Esophagus muscularis mucosa (tissue), 4 donors: Measurements from ENCODE around the gene PHF21A.

Experiments used
- EP300 ChIP-seq: sonication (generic); formaldehyde crosslinking; IDR thresholded peaks from one replicate; pipeline ENCODE4 v1.6.1; 2017; ENCODE audit warnings: antibody characterized with exemption
- POLR2A ChIP-seq: fragments of 450-650 bp; IDR thresholded peaks from one replicate; pipeline ENCODE4 v1.6.1; 2017; ENCODE audit warnings: antibody characterized with exemption, moderate library complexity, mild to moderate bottlenecking, low read depth
- POLR2AphosphoS5 ChIP-seq, 2 donors: sonication (generic); formaldehyde crosslinking; IDR thresholded peaks; one replicate each; pipeline ENCODE4 v1.6.1; 2017; ENCODE audit warnings: antibody characterized with exemption in 2 of 2
- TF ChIP-seq, protein P1 (sequence below), 3 experiments: fragments of 200-600 bp in 2 of 3; fragments of 450-650 bp in 1 of 3; sonication (generic) in 2 of 3; IDR thresholded peaks; one replicate each; pipeline ENCODE4 v1.5.1; 2017 to 2019; ENCODE audit warnings: antibody characterized with exemption in 3 of 3, mild to moderate bottlenecking in 2 of 3, moderate library complexity in 1 of 3

DNA sequence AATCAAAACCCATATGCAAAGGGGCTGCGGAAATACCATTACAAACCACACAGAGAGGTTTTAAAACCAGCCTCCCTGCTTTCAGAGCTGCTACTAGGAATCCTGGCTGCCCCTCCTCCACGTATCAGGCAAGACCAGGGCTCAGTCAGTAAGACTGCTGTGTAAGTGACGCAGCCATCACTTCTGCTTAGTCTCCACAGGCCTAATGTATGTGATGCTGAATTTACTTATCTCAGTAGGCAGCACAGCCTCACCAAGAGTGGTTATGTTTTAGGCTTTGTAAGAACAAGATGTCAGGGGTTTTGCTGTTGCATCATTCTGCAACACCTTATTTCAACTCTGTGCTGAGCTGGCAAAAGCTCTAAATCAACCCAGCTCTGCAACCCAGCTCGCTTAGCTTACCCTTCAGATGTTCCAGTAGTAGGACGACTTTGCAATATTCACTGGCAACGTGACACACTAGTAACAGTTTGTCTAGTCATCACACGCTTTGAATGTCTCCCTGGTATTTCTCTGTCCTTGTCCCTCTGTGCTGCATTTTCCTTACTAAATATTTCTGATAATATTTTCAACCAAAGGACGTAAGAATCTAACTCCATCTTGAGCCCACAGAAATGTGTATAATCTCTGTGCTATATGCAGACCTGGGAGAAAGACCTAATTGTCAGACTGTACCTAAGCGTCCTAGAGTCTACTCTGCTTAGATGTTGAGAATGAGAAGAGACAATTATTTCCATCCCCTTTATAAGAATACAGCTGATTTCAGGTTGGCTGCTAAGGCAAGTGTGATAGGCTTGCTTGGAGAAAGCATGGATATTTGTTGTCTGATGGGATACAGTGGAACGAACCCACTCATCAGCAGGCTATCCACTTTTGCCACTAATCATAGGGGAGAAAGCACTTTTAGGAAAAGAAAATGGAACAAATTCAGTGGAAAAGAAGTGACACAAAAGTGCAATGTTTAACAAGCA lies 126.6 kb downstream of the PHF21A start:
- TF ChIP-seq, protein P1, sequence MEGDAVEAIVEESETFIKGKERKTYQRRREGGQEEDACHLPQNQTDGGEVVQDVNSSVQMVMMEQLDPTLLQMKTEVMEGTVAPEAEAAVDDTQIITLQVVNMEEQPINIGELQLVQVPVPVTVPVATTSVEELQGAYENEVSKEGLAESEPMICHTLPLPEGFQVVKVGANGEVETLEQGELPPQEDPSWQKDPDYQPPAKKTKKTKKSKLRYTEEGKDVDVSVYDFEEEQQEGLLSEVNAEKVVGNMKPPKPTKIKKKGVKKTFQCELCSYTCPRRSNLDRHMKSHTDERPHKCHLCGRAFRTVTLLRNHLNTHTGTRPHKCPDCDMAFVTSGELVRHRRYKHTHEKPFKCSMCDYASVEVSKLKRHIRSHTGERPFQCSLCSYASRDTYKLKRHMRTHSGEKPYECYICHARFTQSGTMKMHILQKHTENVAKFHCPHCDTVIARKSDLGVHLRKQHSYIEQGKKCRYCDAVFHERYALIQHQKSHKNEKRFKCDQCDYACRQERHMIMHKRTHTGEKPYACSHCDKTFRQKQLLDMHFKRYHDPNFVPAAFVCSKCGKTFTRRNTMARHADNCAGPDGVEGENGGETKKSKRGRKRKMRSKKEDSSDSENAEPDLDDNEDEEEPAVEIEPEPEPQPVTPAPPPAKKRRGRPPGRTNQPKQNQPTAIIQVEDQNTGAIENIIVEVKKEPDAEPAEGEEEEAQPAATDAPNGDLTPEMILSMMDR (IDR thresholded peaks at IDR 0.05): no peak
- no peak for TF ChIP-seq POLR2A
- no peak for TF ChIP-seq POLR2AphosphoS5 (IDR thresholded peaks at IDR 0.05)
- no peak for TF ChIP-seq EP300
